GM12878 (cell line): ENCODE data around the gene GLMP. TPM values are rescaled to one million over a fixed set of nuclear protein-coding genes. Genes with fewer than 3 reads are reported as not detected.

ENCODE experiments used
- ATAC-seq: fragments of 200-7000 bp; cut with Tn5 transposase; 3 replicates; pipeline ENCODE4 v1.9.1; 2020; ENCODE audit warnings: mild to moderate bottlenecking, moderate library complexity
- BruUV-seq: library from RNA; stranded (reverse); fragments of 400-500 nt; replicated peaks from 2 replicates; lab custom pipeline; 2021; lab: Mats Ljungman, UMichigan
- CTCF ChIA-PET: fragments of 300-600 bp; sonication (Branson Sonifier 250); formaldehyde crosslinking; extraction: SDS; loops from one replicate; lab custom pipeline; 2021; ENCODE audit warnings: inconsistent platforms; lab: Yijun Ruan, JAX
- POLR2A ChIA-PET: fragments of 350-600 bp; formaldehyde crosslinking; extraction: SDS; loops from one replicate; lab custom pipeline; 2021; ENCODE audit warnings: inconsistent platforms; lab: Charles Lee
- RAD21 ChIA-PET: fragments of 300-600 bp; sonication (Branson Sonifier 250); formaldehyde crosslinking; loops from one replicate; lab custom pipeline; 2023; ENCODE audit warnings: antibody characterized with exemption; ENCODE audit not compliant: unreplicated experiment; lab: Charles Lee
- SMC1A ChIA-PET: fragments of 300-600 bp; sonication (Branson Sonifier 250); formaldehyde crosslinking; loops from one replicate; lab custom pipeline; 2023; ENCODE audit not compliant: unreplicated experiment, uncharacterized antibody; lab: Charles Lee
- DNase-seq: peaks from one replicate; pipeline ENCODE4 v3.0.0-alpha.2; 2011; ENCODE audit warnings: low read depth, low spot score
- FAIRE-seq: peaks from 3 replicates; lab custom pipeline; 2011; peaks lifted over from hg19 to GRCh38; lab: Jason Lieb, UNC
- H2AFZ ChIP-seq: 2 replicates; pipeline ENCODE4 v1.6.0; 2011; ENCODE audit warnings: low read depth, low read length, control low read depth; ENCODE audit not compliant: control insufficient read depth
- H3K27ac ChIP-seq: 2 replicates; pipeline ENCODE4 v1.5.1; 2011; ENCODE audit warnings: control low read depth; ENCODE audit not compliant: control insufficient read depth, insufficient read depth
- H3K27me3 ChIP-seq, 2 experiments: replicated peaks in 1 of 2; 2 replicates each; pipeline versions ENCODE4 v1.6.0 to v1.6.1; 2011; ENCODE audit warnings: low read length in 1 of 2; ENCODE audit not compliant: control insufficient read depth in 2 of 2, insufficient read depth in 2 of 2
- H3K36me3 ChIP-seq, 2 experiments: 2 replicates each; pipeline ENCODE4 v1.5.1; 2011; ENCODE audit warnings: low read length in 1 of 2; ENCODE audit not compliant: control insufficient read depth in 2 of 2, insufficient read depth in 2 of 2
- H3K4me1 ChIP-seq: 2 replicates; pipeline ENCODE4 v1.6.1; 2011; ENCODE audit warnings: mild to moderate bottlenecking, low read length, moderate library complexity, mixed read lengths; ENCODE audit not compliant: control insufficient read depth, insufficient read depth
- H3K4me2 ChIP-seq: 2 replicates; pipeline ENCODE4 v1.6.0; 2011; ENCODE audit warnings: control low read depth; ENCODE audit not compliant: control insufficient read depth, insufficient read depth
- H3K4me3 ChIP-seq: fragments of 200-600 bp; sonication (generic); 2 replicates; pipeline ENCODE4 v1.5.1; 2016
- H3K79me2 ChIP-seq: 2 replicates; pipeline ENCODE4 v1.6.0; 2011; ENCODE audit warnings: low read length; ENCODE audit not compliant: control insufficient read depth, insufficient read depth
- H3K9ac ChIP-seq: 2 replicates; pipeline ENCODE4 v1.8.0; 2011; ENCODE audit warnings: low read length, control low read depth, mixed read lengths; ENCODE audit not compliant: control insufficient read depth, insufficient read depth
- H3K9me3 ChIP-seq: replicated peaks from 3 replicates; pipeline ENCODE4 v1.5.1; 2011; ENCODE audit warnings: mild to moderate bottlenecking, low read length; ENCODE audit not compliant: control insufficient read depth, insufficient read depth
- H4K20me1 ChIP-seq: 2 replicates; pipeline ENCODE4 v1.6.0; 2011; ENCODE audit not compliant: control insufficient read depth, insufficient read depth
- BHLHE40 ChIP-seq, 2 experiments: fragments of 450-650 bp in 1 of 2; IDR thresholded peaks; 2 replicates each; pipeline ENCODE4 v1.6.1; 2011 to 2017; ENCODE audit warnings: low read depth in 2 of 2, borderline replicate concordance in 1 of 2, improper control_type of control experiment in 1 of 2, low read length in 1 of 2, mild to moderate bottlenecking in 1 of 2
- BMI1 ChIP-seq: fragments of 450-650 bp; IDR thresholded peaks from 2 replicates; pipeline ENCODE4 v1.6.1; 2016; ENCODE audit warnings: mild to moderate bottlenecking, moderate library complexity, borderline replicate concordance
- IRF4 ChIP-seq: IDR thresholded peaks from 2 replicates; pipeline ENCODE4 v1.6.1; 2011; ENCODE audit warnings: low read depth, low read length
- TARDBP ChIP-seq: IDR thresholded peaks from 2 replicates; pipeline ENCODE4 v1.6.1; 2016; ENCODE audit warnings: borderline replicate concordance
- TCF7 ChIP-seq: IDR thresholded peaks from 2 replicates; pipeline ENCODE4 v1.6.1; 2014; ENCODE audit warnings: antibody characterized with exemption, borderline replicate concordance
- YY1 ChIP-seq: IDR thresholded peaks from 2 replicates; pipeline ENCODE4 v1.6.1; 2011; ENCODE audit warnings: low read depth, mild to moderate bottlenecking, low read length
- WGBS: methylation state at CpG from one replicate; pipeline ENCODE4 v1.1.6; 2016; ENCODE audit warnings: low lambda C conversion rate; ENCODE audit not compliant: insufficient replicate concordance, insufficient coverage; ENCODE audit errors: missing lambda C conversion rate; 5-methylcytosine and 5-hydroxymethylcytosine counted together
- in situ Hi-C: fragments of 300-500 bp; cut with MboI; formaldehyde crosslinking; loops from 9 replicates; pipeline ENCODE4 v1.14.3; 2018; ENCODE audit warnings: mixed read lengths
- intact Hi-C: fragments of 100-400 bp; cut with micrococcal nuclease; formaldehyde crosslinking; loops from one replicate; pipeline ENCODE4 v1.14.2; 2022; ENCODE audit not compliant: unreplicated experiment
- polyA plus RNA-seq, 11 experiments: library from polyadenylated mRNA; depleted of rRNA in 4 of 11; unstranded in 6 of 11; stranded (reverse) in 5 of 11; fragments of >200 nt; fragmentation: Nextera tagmentation in 4 of 11; fragmentation: Illumina TruSeq in 1 of 11; extraction: Ambion mirVana in 4 of 11; extraction: Trizol in 1 of 11; gene quantifications; 1 replicate in 1 of 11; 2 replicates in 10 of 11; pipeline versions ENCODE4 v1.2.1 to v1.2.3, GENCODE V29; 2011 to 2016; ENCODE audit warnings: inconsistent platforms in 2 of 11, missing spikeins in 2 of 11, low read depth in 1 of 11
- total RNA-seq, 4 experiments: library from RNA; depleted of rRNA in 3 of 4; stranded (reverse); fragments of >200 nt in 3 of 4; fragmentation: Illumina TruSeq in 1 of 4; extraction: Trizol in 1 of 4; gene quantifications; 2 replicates each; pipeline versions ENCODE4 v1.2.1 to v1.2.3, GENCODE V29; 2013 to 2021

Gene GLMP
- total and polyA plus RNA-seq, 10 of the 15 experiments (the other 5 are each of a cell fraction or from before 2014, with no cell fraction given): 4.4 to 30.0 (median 19.5) TPM

DNA sequence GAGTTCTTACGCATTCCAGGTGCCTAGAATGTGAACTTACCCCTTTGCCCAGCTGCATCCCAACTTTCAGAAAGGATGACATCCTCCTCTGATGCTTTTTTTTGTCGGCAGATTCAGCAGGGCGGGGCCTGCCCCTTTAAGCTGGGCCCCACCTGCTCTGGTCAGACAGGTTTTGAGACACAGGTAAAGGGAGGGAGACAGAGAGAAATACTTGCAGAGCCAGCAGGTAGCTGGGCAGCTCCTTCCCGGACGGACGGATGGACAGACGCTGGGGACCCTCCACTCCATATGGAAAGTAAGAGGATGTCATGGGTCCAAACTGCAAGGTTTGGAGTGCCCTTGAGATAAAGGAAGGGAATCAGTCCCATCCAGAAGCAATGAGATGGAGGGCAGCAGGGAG, 11.4 kb downstream of the GLMP start, which contains the start of gene TMEM79:
Gene TMEM79 (plus strand): TSS at position 214 of the 400 bp plus-strand sequence. CDS start 902 bp downstream, outside the sequence.
- CTCF ChIA-PET: interaction anchor here (1.1 to 7.1 kb wide), 5 partner anchors 35 to 346 kb away, joined by 3 to 58 read pairs (median 3); partner anchors contain the start of gene UBQLN4
- Histone ChIP-seq H3K4me2 (peak within 1 kb of the TSS; percentile 84), H3K27me3 (no peaks in the 10 kb centered on the region), H3K79me2 (peaks cover 46% of the 10 kb centered on the region), H3K4me3 (peak within 1 kb of the TSS; percentile 92), H3K27ac (peak within 1 kb of the TSS; percentile 86), H3K9me3 (no peaks in the 10 kb centered on the region), H3K36me3 (peaks cover 0 to 11% of the 10 kb centered on the region in 2 experiments; a peak in 3 of 4 replicates), H3K4me1 (peaks cover 15% of the 10 kb centered on the region; the same call in 1 of the 2 replicates), H3K9ac (peak within 1 kb of the TSS; percentile 89), H4K20me1 (no peaks in the 10 kb centered on the region), H2AFZ (peak within 1 kb of the TSS; percentile 98)
- 90% methylated on average over 7 of the region's 7 CpGs for WGBS
- POLR2A ChIA-PET: interaction anchor here (0.6 to 2.5 kb wide), 10 partner anchors 9 to 434 kb away, joined by 3 to 12 read pairs (median 4); partner anchors contain the start of gene GLMP
- RAD21 ChIA-PET: interaction anchor here (1.3 to 1.9 kb wide), 3 partner anchors 54 to 134 kb away, joined by 4 to 6 read pairs (median 5); partner anchors contain the start of genes CCT3, PMF1 and TSACC
- in situ Hi-C loops (no loop called here), intact Hi-C loops (loop anchor here (10.0 kb wide), 1 partner anchor 189 kb away; no protein-coding TSS in a partner anchor)
- ATAC-seq (no peak), FAIRE-seq (no peak), DNase-seq (no peak)
- TF ChIP-seq BMI1: no peak
- TF ChIP-seq IRF4: no peak
- no peak for TF ChIP-seq TCF7
- TF ChIP-seq BHLHE40 (IDR thresholded peaks at IDR 0.05; ENCODE audit: borderline replicate concordance in 1 of 2, low read depth in 2 of 2, low read length in 1 of 2): no peak
- TF ChIP-seq YY1: no peak
- TF ChIP-seq TARDBP: no peak
- SMC1A ChIA-PET: interaction anchor here (0.9 to 1.7 kb wide), 4 partner anchors 9 to 166 kb away, joined by 3 to 10 read pairs (median 5); partner anchors contain the start of gene GLMP
- no TSS peak for BruUV-seq
